Trophoblast cell (in vitro differentiated cells and primary cell): Measurements from ENCODE around the gene PPP6R2.

Source experiments
- DNase-seq, 2 donors: peaks; one replicate each; pipeline ENCODE4 v3.0.0-alpha.2; 2016
- H2AFZ ChIP-seq: 2 replicates; pipeline ENCODE4 v1.6.1; 2013; ENCODE audit warnings: low read length, moderate library complexity, mild to moderate bottlenecking; ENCODE audit not compliant: insufficient read depth, poor library complexity
- H2AK5ac ChIP-seq: 2 replicates; pipeline ENCODE4 v1.6.1; 2013; ENCODE audit warnings: mild to moderate bottlenecking, low read length
- H2BK120ac ChIP-seq: 2 replicates; pipeline ENCODE4 v1.6.1; 2013; ENCODE audit warnings: low read length, mild to moderate bottlenecking, moderate library complexity; ENCODE audit not compliant: insufficient read depth, poor library complexity
- H2BK12ac ChIP-seq: 2 replicates; pipeline ENCODE4 v1.6.1; 2013; ENCODE audit warnings: mild to moderate bottlenecking, low read length, moderate library complexity
- H2BK5ac ChIP-seq: 2 replicates; pipeline ENCODE4 v1.6.1; 2013; ENCODE audit warnings: low read length, low read depth, moderate library complexity, mild to moderate bottlenecking; ENCODE audit not compliant: poor library complexity
- H3K14ac ChIP-seq: 2 replicates; pipeline ENCODE4 v1.6.1; 2013; ENCODE audit warnings: mild to moderate bottlenecking, low read length
- H3K18ac ChIP-seq: 2 replicates; pipeline ENCODE4 v1.6.1; 2013; ENCODE audit warnings: mild to moderate bottlenecking, low read length
- H3K23ac ChIP-seq: 2 replicates; pipeline ENCODE4 v1.6.1; 2013; ENCODE audit warnings: low read length
- H3K27ac ChIP-seq: 2 replicates; pipeline ENCODE4 v1.5.1; 2013; ENCODE audit warnings: low read depth, mild to moderate bottlenecking, inconsistent platforms, low read length, moderate library complexity
- H3K27me3 ChIP-seq: 2 replicates; pipeline ENCODE4 v1.6.1; 2013; ENCODE audit warnings: inconsistent platforms, mild to moderate bottlenecking, low read length, moderate library complexity; ENCODE audit not compliant: insufficient read depth
- H3K36me3 ChIP-seq, 2 experiments: 1 replicate in 1 of 2; 2 replicates in 1 of 2; pipeline ENCODE4 v1.6.1; 2013; ENCODE audit warnings: low read length in 2 of 2, mild to moderate bottlenecking in 2 of 2, moderate library complexity in 1 of 2; ENCODE audit not compliant: insufficient read depth in 2 of 2, control insufficient read depth in 1 of 2
- H3K4ac ChIP-seq: 2 replicates; pipeline ENCODE4 v1.6.1; 2013; ENCODE audit warnings: low read depth, mild to moderate bottlenecking, low read length, moderate library complexity
- H3K4me1 ChIP-seq, 2 experiments: 1 replicate in 1 of 2; 2 replicates in 1 of 2; pipeline ENCODE4 v1.6.1; 2013; ENCODE audit warnings: low read length in 2 of 2, mild to moderate bottlenecking in 2 of 2, moderate library complexity in 1 of 2; ENCODE audit not compliant: insufficient read depth in 2 of 2, control insufficient read depth in 1 of 2
- H3K4me2 ChIP-seq: 2 replicates; pipeline ENCODE4 v1.6.1; 2013; ENCODE audit warnings: inconsistent platforms, mild to moderate bottlenecking, low read length, moderate library complexity
- H3K4me3 ChIP-seq: 2 replicates; pipeline ENCODE4 v1.5.1; 2013; ENCODE audit warnings: mild to moderate bottlenecking, low read depth, low read length, inconsistent platforms
- H3K79me1 ChIP-seq: one replicate; pipeline ENCODE4 v1.6.1; 2013; ENCODE audit warnings: low read length
- H3K79me2 ChIP-seq: 2 replicates; pipeline ENCODE4 v1.6.1; 2013; ENCODE audit warnings: low read length, mild to moderate bottlenecking; ENCODE audit not compliant: control insufficient read depth, insufficient read depth, poor library complexity
- H3K9ac ChIP-seq: 2 replicates; pipeline ENCODE4 v1.6.1; 2013; ENCODE audit warnings: mild to moderate bottlenecking, low read length
- H3K9me3 ChIP-seq: 2 replicates; pipeline ENCODE4 v1.6.1; 2013; ENCODE audit warnings: low read depth, mild to moderate bottlenecking, control low read depth, inconsistent platforms, low read length; ENCODE audit not compliant: insufficient read depth
- H4K12ac ChIP-seq: 2 replicates; pipeline ENCODE4 v1.6.1; 2013; ENCODE audit warnings: low read depth, mild to moderate bottlenecking, low read length, moderate library complexity
- H4K8ac ChIP-seq: 2 replicates; pipeline ENCODE4 v1.6.1; 2013; ENCODE audit warnings: low read depth, mild to moderate bottlenecking, low read length, moderate library complexity
- H4K91ac ChIP-seq: one replicate; pipeline ENCODE4 v1.6.1; 2013; ENCODE audit warnings: low read depth, mild to moderate bottlenecking, low read length, moderate library complexity
- WGBS: extraction: QIAGEN DNeasy Blood & Tissue Kit; methylation state at CpG from one replicate; pipeline ENCODE4 v1.1.7; 2013; ENCODE audit warnings: missing lambda C conversion rate; ENCODE audit not compliant: insufficient read length, insufficient coverage; ENCODE audit errors: extremely low coverage; 5-methylcytosine and 5-hydroxymethylcytosine counted together

PPP6R2 gene

GRCh38 chr22:50417411-50418210 lies 74.5 kb downstream of the PPP6R2 start:
- Histone ChIP-seq H3K23ac (no peak overlapping the region), H3K4ac (no peak overlapping the region), H3K4me3 (no peak overlapping the region), H3K27ac (no peak overlapping the region), H3K27me3 (no peaks in the 10 kb centered on the region), H2AFZ (no peak overlapping the region), H2BK12ac (no peak overlapping the region), H3K9ac (no peak overlapping the region), H3K4me1 (no peaks in the 10 kb centered on the region), H3K9me3 (no peaks in the 10 kb centered on the region), H2BK5ac (no peak overlapping the region), H2AK5ac (no peak overlapping the region), H3K18ac (no peak overlapping the region), H3K36me3 (peaks cover 69 to 73% of the 10 kb centered on the region in 2 experiments), H2BK120ac (no peak overlapping the region), H3K4me2 (no peak overlapping the region), H3K14ac (no peak overlapping the region), H4K12ac (no peak overlapping the region), H4K8ac (no peak overlapping the region), H3K79me2 (no peaks in the 10 kb centered on the region), H3K79me1 (no peaks in the 10 kb centered on the region), H4K91ac (no peak overlapping the region)
- no peak for DNase-seq
- WGBS, result no CpG with 5 or more reads among the region's 13 CpGs

- H3K27me3 ChIP-seq, result no peaks in the 10 kb centered on the region
- H3K23ac ChIP-seq, result no peak overlapping the region
- H3K4me1 ChIP-seq, result no peaks in the 10 kb centered on the region
- no peak overlapping the region for H2BK5ac ChIP-seq
- no peak overlapping the region for H4K12ac ChIP-seq
- DNase-seq, result no peak
- H3K18ac ChIP-seq, result no peak overlapping the region
- no peak overlapping the region for H3K9ac ChIP-seq
- no peak overlapping the region for H3K4ac ChIP-seq
- WGBS, result no CpG with 5 or more reads among the region's 5 CpGs
- no peak overlapping the region for H3K4me2 ChIP-seq
- H2AK5ac ChIP-seq, result no peak overlapping the region
- H3K79me1 ChIP-seq, result no peaks in the 10 kb centered on the region
- H3K9me3 ChIP-seq, result peaks cover 2% of the 10 kb centered on the region
- no peak overlapping the region for H3K27ac ChIP-seq
- no peak overlapping the region for H2BK12ac ChIP-seq
- H4K8ac ChIP-seq, result no peak overlapping the region
- H2BK120ac ChIP-seq, result no peak overlapping the region
- no peaks in the 10 kb centered on the region for H3K79me2 ChIP-seq
- no peak overlapping the region for H4K91ac ChIP-seq
- no peak overlapping the region for H2AFZ ChIP-seq
- peaks cover 78 to 82% of the 10 kb centered on the region in 2 experiments for H3K36me3 ChIP-seq
- no peak overlapping the region for H3K4me3 ChIP-seq
- H3K14ac ChIP-seq, result no peak overlapping the region
Observed at GRCh38 chr22:50418624-50419023, 75.5 kb downstream of the PPP6R2 start.

DNA sequence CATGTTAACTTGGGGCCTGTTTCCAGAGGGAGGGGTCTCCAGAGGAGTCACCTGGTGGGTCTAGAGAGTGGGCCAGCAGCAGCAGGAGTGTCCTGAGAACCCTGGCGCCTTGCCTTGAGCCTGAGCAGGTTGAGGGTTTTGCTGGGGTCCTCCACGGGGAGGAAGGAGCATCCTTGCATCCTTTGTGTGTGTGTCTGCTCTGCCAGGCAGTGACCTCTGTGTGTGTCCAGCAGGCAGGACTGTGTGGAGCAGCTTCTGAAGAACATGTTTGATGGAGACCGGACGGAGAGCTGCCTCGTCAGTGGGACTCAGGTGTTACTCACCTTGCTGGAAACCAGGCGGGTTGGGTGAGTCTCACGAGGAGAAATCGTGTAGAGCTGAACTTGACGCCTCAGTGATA lies 76.0 kb downstream of the PPP6R2 start:
- no peak for DNase-seq
- Histone ChIP-seq H2BK12ac (no peak overlapping the region), H3K9me3 (peaks cover 2% of the 10 kb centered on the region), H4K91ac (no peak overlapping the region), H3K79me2 (no peaks in the 10 kb centered on the region), H3K4ac (no peak overlapping the region), H3K4me2 (no peak overlapping the region), H3K4me1 (no peaks in the 10 kb centered on the region), H4K12ac (no peak overlapping the region), H4K8ac (no peak overlapping the region), H3K79me1 (no peaks in the 10 kb centered on the region), H3K27me3 (no peaks in the 10 kb centered on the region), H3K14ac (no peak overlapping the region), H3K18ac (no peak overlapping the region), H2BK5ac (no peak overlapping the region), H3K9ac (no peak overlapping the region), H3K4me3 (no peak overlapping the region), H3K36me3 (peaks cover 77 to 83% of the 10 kb centered on the region in 2 experiments), H2AFZ (no peak overlapping the region), H3K27ac (no peak overlapping the region), H2BK120ac (no peak overlapping the region), H3K23ac (no peak overlapping the region), H2AK5ac (no peak overlapping the region)
- WGBS, result no CpG with 5 or more reads among the region's 9 CpGs

DNA sequence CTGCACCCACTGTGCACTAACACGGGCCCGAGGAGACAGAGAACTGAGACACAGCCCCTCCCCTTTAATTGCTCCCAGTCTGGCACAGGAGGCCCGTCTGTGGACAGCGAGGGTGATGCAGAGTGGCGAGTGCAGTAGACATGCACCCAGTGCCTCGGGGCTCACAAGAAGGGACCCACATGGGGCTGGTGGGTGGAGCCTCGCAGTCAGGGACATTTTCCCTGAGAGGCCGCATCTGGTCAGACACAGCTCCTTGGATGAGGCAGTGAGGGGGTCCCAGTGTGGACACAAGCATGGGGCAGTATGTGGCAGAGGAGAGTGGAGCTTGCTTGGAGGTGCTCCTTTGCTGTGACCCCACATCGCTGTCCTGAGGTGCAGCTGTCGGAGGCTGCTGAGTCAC lies 76.9 kb downstream of the PPP6R2 start:
- H4K12ac ChIP-seq, result no peak overlapping the region
- H2BK12ac ChIP-seq, result no peak overlapping the region
- H2BK5ac ChIP-seq, result no peak overlapping the region
- H3K9ac ChIP-seq, result no peak overlapping the region
- no peaks in the 10 kb centered on the region for H3K79me1 ChIP-seq
- H3K18ac ChIP-seq, result no peak overlapping the region
- no peak overlapping the region for H2BK120ac ChIP-seq
- H3K4me3 ChIP-seq, result no peak overlapping the region
- H3K9me3 ChIP-seq, result peaks cover 2% of the 10 kb centered on the region
- no peak overlapping the region for H4K8ac ChIP-seq
- no peak for DNase-seq
- H3K4me2 ChIP-seq, result no peak overlapping the region
- H2AK5ac ChIP-seq, result no peak overlapping the region
- H3K4ac ChIP-seq, result no peak overlapping the region
- peaks cover 70 to 79% of the 10 kb centered on the region in 2 experiments for H3K36me3 ChIP-seq
- no peak overlapping the region for H3K14ac ChIP-seq
- H3K23ac ChIP-seq, result no peak overlapping the region
- no peaks in the 10 kb centered on the region for H3K27me3 ChIP-seq
- no peak overlapping the region for H4K91ac ChIP-seq
- no peak overlapping the region for H2AFZ ChIP-seq
- H3K79me2 ChIP-seq, result no peaks in the 10 kb centered on the region
- no peak overlapping the region for H3K27ac ChIP-seq
- no peaks in the 10 kb centered on the region for H3K4me1 ChIP-seq
- WGBS, result no CpG with 5 or more reads among the region's 10 CpGs
